ENCODE data around the gene UBR4. TPM values are rescaled to one million over a fixed set of nuclear protein-coding genes. Genes with fewer than 3 reads are reported as not detected.

Gene UBR4
- total and polyA plus RNA-seq, 7 donors, result 32.4 to 215 (median 73.5) TPM

GRCh38 chr1:19062258-19063029 is 147.6 kb downstream of the UBR4 start:
- intact Hi-C loops (cut with DNase I), result no loop called here
- peaks cover 0 to 8% (median 6%) of the 10 kb centered on the region in 3 donors for H3K27me3 ChIP-seq

DNA sequence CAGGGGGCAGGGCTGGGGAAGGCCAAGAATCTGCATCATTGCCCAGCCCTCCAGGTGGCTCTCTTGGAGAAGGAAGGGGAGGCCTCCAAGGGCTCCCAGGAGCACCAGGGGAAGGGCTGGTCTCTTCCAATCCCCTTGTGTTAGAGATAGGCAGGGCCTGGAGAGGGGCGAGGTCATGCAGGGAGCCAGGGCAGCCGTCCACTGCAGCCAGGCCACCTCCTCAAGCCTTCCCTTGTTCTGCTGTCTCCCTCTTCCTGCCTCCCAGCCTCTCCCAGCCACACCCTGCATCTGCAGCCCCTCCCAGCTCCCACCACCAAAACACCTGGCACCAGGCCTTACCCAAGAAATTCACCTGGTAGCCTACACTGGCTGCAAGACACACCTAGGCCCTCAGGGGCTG is 148.3 kb downstream of the UBR4 start:
- H3K36me3 ChIP-seq, result no peaks in the 10 kb centered on the region
- DNase-seq, result no peak
- H3K4me1 ChIP-seq, result peaks cover 0 to 11% (median 10%) of the 10 kb centered on the region in 4 donors
- 26 to 55% methylated on average over 2 of the region's 2 CpGs for WGBS, 2 donors
- no peaks in the 10 kb centered on the region for H3K9me3 ChIP-seq
- peaks cover 0 to 8% (median 6%) of the 10 kb centered on the region in 3 donors for H3K27me3 ChIP-seq
- TF ChIP-seq CTCF (IDR thresholded peaks at IDR 0.05), result no peak
- no peak for TF ChIP-seq POLR2AphosphoS5 (IDR thresholded peaks at IDR 0.05)
- TF ChIP-seq EP300 (IDR thresholded peaks at IDR 0.05), result no peak
- TF ChIP-seq POLR2A (IDR thresholded peaks at IDR 0.05), result no peak
- H3K4me3 ChIP-seq, result no peak overlapping the region
- intact Hi-C loops (cut with DNase I), result no loop called here
- H3K27ac ChIP-seq, result no peak overlapping the region

More at GRCh38 chr1:19062258-19063029, 147.6 kb downstream of the UBR4 start:
- DNase-seq, result no peak
- 16 to 75% methylated on average over 8 of the region's 8 CpGs for WGBS, 2 donors
- Histone ChIP-seq H3K4me1 (peaks cover 0 to 18% (median 16%) of the 10 kb centered on the region in 4 donors), H3K36me3 (no peaks in the 10 kb centered on the region), H3K27ac (no peak overlapping the region), H3K9me3 (no peaks in the 10 kb centered on the region), H3K4me3 (no peak overlapping the region)
- TF ChIP-seq CTCF (IDR thresholded peaks at IDR 0.05), result no peak
- no peak for TF ChIP-seq POLR2A (IDR thresholded peaks at IDR 0.05)

DNA sequence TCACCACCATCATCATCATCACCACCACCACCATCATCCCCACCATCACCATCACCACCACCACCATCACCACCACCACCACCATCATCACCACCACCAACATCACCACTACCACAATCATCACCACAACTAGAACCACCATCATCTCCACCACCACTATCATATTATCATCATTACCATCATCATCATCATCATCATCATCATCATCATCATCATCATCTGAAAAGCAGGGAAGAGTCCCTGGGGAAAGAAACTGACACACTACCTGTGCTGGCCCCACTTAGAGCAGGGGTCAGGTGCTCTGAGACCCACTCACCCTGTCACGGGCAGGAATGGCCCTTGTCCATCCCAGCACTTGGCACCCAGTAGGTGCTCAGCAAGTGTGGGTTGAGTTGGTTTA is 148.7 kb downstream of the UBR4 start:
- intact Hi-C loops (cut with DNase I), result no loop called here
- Histone ChIP-seq H3K27me3 (peaks cover 0 to 8% (median 6%) of the 10 kb centered on the region in 3 donors), H3K27ac (no peak overlapping the region), H3K9me3 (no peaks in the 10 kb centered on the region), H3K4me1 (peaks cover 0 to 7% (median 5%) of the 10 kb centered on the region in 4 donors), H3K4me3 (no peak overlapping the region), H3K36me3 (no peaks in the 10 kb centered on the region)
- DNase-seq, result no peak
- TF ChIP-seq POLR2A (IDR thresholded peaks at IDR 0.05) (no peak), CTCF (IDR thresholded peaks at IDR 0.05) (no peak), POLR2AphosphoS5 (IDR thresholded peaks at IDR 0.05) (no peak), EP300 (IDR thresholded peaks at IDR 0.05) (no peak)
- 96 to 97% methylated on average over 1 of the region's 1 CpG for WGBS, 2 donors

- WGBS, 2 donors, result 73 to 85% methylated on average over 4 of the region's 4 CpGs
- Histone ChIP-seq H3K27ac (no peak overlapping the region), H3K4me1 (no peaks in the 10 kb centered on the region), H3K9me3 (no peaks in the 10 kb centered on the region), H3K36me3 (no peaks in the 10 kb centered on the region), H3K27me3 (peaks cover 0 to 12% (median 12%) of the 10 kb centered on the region in 3 donors), H3K4me3 (no peak overlapping the region)
- intact Hi-C loops (cut with DNase I), result no loop called here
- DNase-seq, result no peak
- TF ChIP-seq EP300 (IDR thresholded peaks at IDR 0.05) (no peak), POLR2AphosphoS5 (IDR thresholded peaks at IDR 0.05) (no peak), CTCF (IDR thresholded peaks at IDR 0.05) (no peak), POLR2A (IDR thresholded peaks at IDR 0.05) (no peak)
These were observed 150.3 kb downstream of the UBR4 start for GRCh38 chr1:19059773-19060172.

GRCh38 chr1:19058476-19058797 is 151.6 kb downstream of the UBR4 start:
- no peaks in the 10 kb centered on the region for H3K36me3 ChIP-seq
- peaks cover 7 to 25% (median 24%) of the 10 kb centered on the region in 3 donors for H3K27me3 ChIP-seq
- no peak for DNase-seq
- no peak overlapping the region for H3K4me3 ChIP-seq
- no peaks in the 10 kb centered on the region for H3K9me3 ChIP-seq
- H3K27ac ChIP-seq, result no peak overlapping the region
- no peaks in the 10 kb centered on the region for H3K4me1 ChIP-seq
- WGBS, 2 donors, result 64 to 75% methylated on average over 8 of the region's 8 CpGs
- TF ChIP-seq POLR2AphosphoS5 (IDR thresholded peaks at IDR 0.05) (no peak), POLR2A (IDR thresholded peaks at IDR 0.05) (no peak), CTCF (IDR thresholded peaks at IDR 0.05) (no peak), EP300 (IDR thresholded peaks at IDR 0.05) (no peak)
- intact Hi-C loops (cut with DNase I), result no loop called here

All from sigmoid colon (tissue), 7 donors.